CD14-positive monocyte (primary cell): ENCODE results near the gene STRIP2. TPM values are rescaled to one million over a fixed set of nuclear protein-coding genes. Genes with fewer than 3 reads are reported as not detected.

Source experiments
- DNase-seq, 3 donors: peaks; one replicate each; pipeline ENCODE4 v3.0.0-alpha.2; 2011 to 2022
- H2AFZ ChIP-seq: 2 replicates; pipeline ENCODE4 v1.6.0; 2012; ENCODE audit warnings: mild to moderate bottlenecking, low read depth, low read length, inconsistent platforms; ENCODE audit not compliant: insufficient read depth, poor library complexity, severe bottlenecking
- H3K27ac ChIP-seq, 2 donors: 1 replicate in 1 of 2; 2 replicates in 1 of 2; pipeline ENCODE4 v1.5.1; 2012 to 2013; ENCODE audit warnings: low read length in 2 of 2, control low read depth in 1 of 2, inconsistent platforms in 1 of 2, low read depth in 1 of 2, mild to moderate bottlenecking in 1 of 2
- H3K27me3 ChIP-seq, 2 donors: one replicate each; pipeline versions ENCODE4 v1.6.0 to v1.6.1; 2011 to 2013; ENCODE audit warnings: low read length in 2 of 2; ENCODE audit not compliant: control insufficient read depth in 2 of 2, insufficient read depth in 2 of 2
- H3K36me3 ChIP-seq, 2 donors: replicated peaks in 1 of 2; 1 replicate in 1 of 2; 2 replicates in 1 of 2; pipeline versions ENCODE4 v1.5.1 to v1.6.1; 2012 to 2013; ENCODE audit warnings: low read length in 2 of 2, control low read depth in 1 of 2, inconsistent platforms in 1 of 2, mild to moderate bottlenecking in 1 of 2; ENCODE audit not compliant: insufficient read depth in 2 of 2, control insufficient read depth in 1 of 2
- H3K4me1 ChIP-seq, 2 donors: 1 replicate in 1 of 2; 2 replicates in 1 of 2; pipeline versions ENCODE4 v1.5.1 to v1.6.1; 2012 to 2013; ENCODE audit warnings: low read length in 2 of 2, control low read depth in 1 of 2, inconsistent platforms in 1 of 2, mild to moderate bottlenecking in 1 of 2, moderate library complexity in 1 of 2; ENCODE audit not compliant: insufficient read depth in 2 of 2, control insufficient read depth in 1 of 2
- H3K4me2 ChIP-seq: replicated peaks from 2 replicates; pipeline ENCODE3; 2012; ENCODE audit warnings: low read length, moderate library complexity, mild to moderate bottlenecking; ENCODE audit not compliant: poor library complexity, severe bottlenecking; ENCODE audit errors: extremely low read depth
- H3K4me3 ChIP-seq, 3 experiments: fragments of 200-600 bp in 1 of 3; sonication (generic) in 1 of 3; replicated peaks in 1 of 3; 1 replicate in 2 of 3; 2 replicates in 1 of 3; pipeline ENCODE4 v1.5.1; 2011 to 2013; ENCODE audit warnings: low read length in 3 of 3, mild to moderate bottlenecking in 3 of 3, control low read depth in 2 of 3, low read depth in 2 of 3, inconsistent platforms in 1 of 3, moderate library complexity in 1 of 3
- H3K79me2 ChIP-seq: 2 replicates; pipeline ENCODE4 v1.6.0; 2012; ENCODE audit warnings: mild to moderate bottlenecking, control low read depth, inconsistent platforms, low read length, moderate library complexity; ENCODE audit not compliant: insufficient read depth
- H3K9ac ChIP-seq: 2 replicates; pipeline ENCODE4 v1.6.0; 2017; ENCODE audit warnings: low read length, mild to moderate bottlenecking; ENCODE audit not compliant: insufficient read depth, poor library complexity, severe bottlenecking
- H3K9me3 ChIP-seq, 2 donors: replicated peaks in 1 of 2; 1 replicate in 1 of 2; 2 replicates in 1 of 2; pipeline versions ENCODE4 v1.5.1 to v1.6.1; 2012 to 2013; ENCODE audit warnings: low read length in 2 of 2, control low read depth in 1 of 2; ENCODE audit not compliant: control insufficient read depth in 1 of 2, insufficient read depth in 1 of 2
- H4K20me1 ChIP-seq: 2 replicates; pipeline ENCODE4 v1.6.0; 2012; ENCODE audit warnings: mild to moderate bottlenecking, low read length, control low read depth, moderate library complexity; ENCODE audit not compliant: insufficient read depth
- H3K27ac Mint-ChIP-seq, 7 donors: one replicate each; pipeline ENCODE4 v1.8.0; 2020; ENCODE audit warnings: mild to moderate bottlenecking in 7 of 7, mixed read lengths in 7 of 7, moderate library complexity in 6 of 7, inconsistent platforms in 2 of 7
- H3K27me3 Mint-ChIP-seq, 3 donors: one replicate each; pipeline ENCODE4 v1.8.0; 2021 to 2022; ENCODE audit warnings: low read depth in 3 of 3, mild to moderate bottlenecking in 3 of 3, mixed read lengths in 3 of 3, moderate library complexity in 3 of 3, inconsistent platforms in 1 of 3
- H3K36me3 Mint-ChIP-seq, 2 donors: one replicate each; pipeline ENCODE4 v1.8.0; 2020; ENCODE audit warnings: mixed read lengths in 2 of 2, inconsistent platforms in 1 of 2, mild to moderate bottlenecking in 1 of 2
- H3K4me1 Mint-ChIP-seq: one replicate; pipeline ENCODE4 v1.8.0; 2020; ENCODE audit warnings: mild to moderate bottlenecking, mixed read lengths
- H3K4me3 Mint-ChIP-seq, 2 donors: one replicate each; pipeline ENCODE4 v1.8.0; 2020; ENCODE audit warnings: mild to moderate bottlenecking in 2 of 2, mixed read lengths in 2 of 2, moderate library complexity in 1 of 2
- H3K9me3 Mint-ChIP-seq, 7 donors: one replicate each; pipeline ENCODE4 v1.8.0; 2020 to 2022; ENCODE audit warnings: mixed read lengths in 7 of 7, mild to moderate bottlenecking in 6 of 7, moderate library complexity in 6 of 7, inconsistent platforms in 2 of 7
- CTCF ChIP-seq: fragments of 200-600 bp; IDR thresholded peaks from one replicate; pipeline ENCODE4 v1.8.0; 2022; ENCODE audit warnings: antibody characterized with exemption, mild to moderate bottlenecking
- WGBS: methylation state at CpG from one replicate; pipeline ENCODE4 v1.1.5; 2013; ENCODE audit warnings: missing lambda C conversion rate; ENCODE audit not compliant: insufficient coverage; 5-methylcytosine and 5-hydroxymethylcytosine counted together
- intact Hi-C, 2 donors: fragments of 100-400 bp; cut with micrococcal nuclease; formaldehyde crosslinking; loops; one replicate each; pipeline versions ENCODE4 v1.15.0 to v1.15.1; 2023
- polyA plus RNA-seq, 3 donors: library from polyadenylated mRNA; depleted of rRNA in 1 of 3; unstranded in 2 of 3; stranded (reverse) in 1 of 3; fragments of 300-500 nt in 2 of 3; fragments of >200 nt in 1 of 3; fragmentation: Illumina TruSeq in 2 of 3; gene quantifications; 1 replicate in 2 of 3; 2 replicates in 1 of 3; pipeline ENCODE4 v1.2.3, GENCODE V29; 2012 to 2021

STRIP2 gene
- polyA plus RNA-seq, 3 donors, result 0.11 to 0.12 TPM; not detected in 1

GRCh38 chr7:129427526-129428045 lies 6.6 kb upstream of the STRIP2 start:
- Mint-ChIP-seq H3K9me3 (no peaks in the 10 kb centered on the region), H3K4me3 (no peak overlapping the region), H3K27me3 (peaks cover 4 to 9% (median 5%) of the 10 kb centered on the region in 3 donors), H3K4me1 (peaks cover 12% of the 10 kb centered on the region), H3K36me3 (peaks cover 46 to 52% of the 10 kb centered on the region in 2 donors), H3K27ac (peak overlapping the region in 1 of 7 donors; percentile 37)
- Histone ChIP-seq H3K9ac (no peak overlapping the region), H3K4me3 (no peak overlapping the region), H3K27ac (no peak overlapping the region), H3K4me1 (no peaks in the 10 kb centered on the region), H3K27me3 (peaks cover 3 to 8% of the 10 kb centered on the region in 2 donors), H3K36me3 (peaks cover 28 to 50% of the 10 kb centered on the region in 2 donors), H3K79me2 (no peaks in the 10 kb centered on the region), H3K4me2 (no peak overlapping the region), H4K20me1 (no peaks in the 10 kb centered on the region), H2AFZ (no peak overlapping the region), H3K9me3 (no peaks in the 10 kb centered on the region)
- TF ChIP-seq CTCF, result no peak
- intact Hi-C loops, result no loop called here
- no peak for DNase-seq
- 0% methylated on average over 2 of the region's 2 CpGs for WGBS

- H3K27me3 ChIP-seq, result peaks cover 32 to 44% of the 10 kb centered on the region in 2 donors
- WGBS, result 100% methylated on average over 1 of the region's 8 CpGs
- H3K4me1 ChIP-seq, result peaks cover 15 to 17% of the 10 kb centered on the region in 2 donors
- Mint-ChIP-seq H3K4me3 (no peak overlapping the region), H3K4me1 (peaks cover 29% of the 10 kb centered on the region), H3K9me3 (no peaks in the 10 kb centered on the region), H3K36me3 (peaks cover 14 to 17% of the 10 kb centered on the region in 2 donors), H3K27ac (peak overlapping the region in 1 of 7 donors; percentile 11), H3K27me3 (peaks cover 38 to 47% (median 40%) of the 10 kb centered on the region in 3 donors)
- H3K9ac ChIP-seq, result no peak overlapping the region
- no peaks in the 10 kb centered on the region for H4K20me1 ChIP-seq
- no peaks in the 10 kb centered on the region for H3K79me2 ChIP-seq
- intact Hi-C loops, result loop anchor here in 1 of 2 donors (5.0 kb wide), 1 partner anchor 50 kb away; no protein-coding TSS in a partner anchor
- H3K27ac ChIP-seq, result no peak overlapping the region
- H3K36me3 ChIP-seq, result peaks cover 3 to 6% of the 10 kb centered on the region in 2 donors
- H2AFZ ChIP-seq, result no peak overlapping the region
- peaks cover 0 to 4% of the 10 kb centered on the region in 2 donors for H3K9me3 ChIP-seq
- H3K4me3 ChIP-seq, result no peak overlapping the region
- no peak for DNase-seq
- no peak overlapping the region for H3K4me2 ChIP-seq
- TF ChIP-seq CTCF, result no peak
Observed at GRCh38 chr7:129431911-129432643, 2.2 kb upstream of the STRIP2 start.
